NCI-H2196 (cell line): ENCODE data around the gene DUSP6.

Experiments used
- DNase-seq: peaks from one replicate; lab custom pipeline; 2025; ENCODE audit not compliant: unreplicated experiment; lab: John Stamatoyannopoulos, UW

The DUSP6 gene

GRCh38 chr12:89373763-89374572 lies 21.7 kb upstream of the DUSP6 start:
- DNase-seq = peak; percentile 28

GRCh38 chr12:89372584-89373370 lies 20.5 kb upstream of the DUSP6 start:
- DNase-seq = peak; percentile 11

GRCh38 chr12:89370850-89371249 lies 18.5 kb upstream of the DUSP6 start:
- DNase-seq = no peak

- no peak for DNase-seq
Measured at GRCh38 chr12:89370421-89370831, 18.1 kb upstream of the DUSP6 start.

GRCh38 chr12:89369166-89369565 lies 16.9 kb upstream of the DUSP6 start:
- DNase-seq = no peak

GRCh38 chr12:89368391-89368790 lies 16.1 kb upstream of the DUSP6 start:
- DNase-seq = no peak

GRCh38 chr12:89366676-89367364 lies 14.5 kb upstream of the DUSP6 start:
- DNase-seq = no peak

- no peak for DNase-seq
Measured at GRCh38 chr12:89364631-89365030, 12.3 kb upstream of the DUSP6 start.

- no peak for DNase-seq
Measured at GRCh38 chr12:89364058-89364457, 11.8 kb upstream of the DUSP6 start.

- DNase-seq = no peak
Measured at GRCh38 chr12:89363582-89363981, 11.3 kb upstream of the DUSP6 start.

- DNase-seq = no peak
Measured at GRCh38 chr12:89363084-89363483, 10.8 kb upstream of the DUSP6 start.

GRCh38 chr12:89359615-89360014 lies 7.3 kb upstream of the DUSP6 start:
- DNase-seq = no peak

GRCh38 chr12:89358805-89359204 lies 6.5 kb upstream of the DUSP6 start:
- no peak for DNase-seq

- no peak for DNase-seq
Measured at GRCh38 chr12:89357297-89357730, 5.0 kb upstream of the DUSP6 start.

GRCh38 chr12:89356069-89356665 lies 3.9 kb upstream of the DUSP6 start:
- DNase-seq = no peak

- DNase-seq = peak; percentile 18
Measured at GRCh38 chr12:89355243-89356068, 3.2 kb upstream of the DUSP6 start.

- no peak for DNase-seq
Measured at GRCh38 chr12:89354612-89355067, 2.3 kb upstream of the DUSP6 start.

GRCh38 chr12:89353823-89354611 lies 1.7 kb upstream of the DUSP6 start:
- peak; percentile 87 for DNase-seq

- peak; percentile 83 for DNase-seq
Measured at GRCh38 chr12:89353188-89353822, 1.0 kb upstream of the DUSP6 start.
